MM.1S (cell line): ENCODE measurements around the gene UGGT2.

ENCODE experiments used
- DNase-seq: peaks from one replicate; pipeline ENCODE4 v3.0.0-alpha.2; 2015
- H2AFZ ChIP-seq: fragments of 300-600 bp; sonication (generic); 2 replicates; pipeline ENCODE4 v1.6.0; 2016; ENCODE audit warnings: antibody characterized with exemption, low read length
- H3F3A ChIP-seq: fragments of 300-600 bp; sonication (generic); 2 replicates; pipeline ENCODE4 v1.6.1; 2016; ENCODE audit warnings: mild to moderate bottlenecking, antibody characterized with exemption, low read length, moderate library complexity, mixed read lengths; ENCODE audit not compliant: insufficient read depth
- H3K27ac ChIP-seq: fragments of 300-600 bp; sonication (generic); 2 replicates; pipeline ENCODE4 v1.5.1; 2016; ENCODE audit warnings: mild to moderate bottlenecking, low read length
- H3K27me3 ChIP-seq: fragments of 300-600 bp; sonication (generic); replicated peaks from 2 replicates; pipeline ENCODE4 v1.6.0; 2016; ENCODE audit warnings: low read length; ENCODE audit not compliant: insufficient read depth
- H3K36me3 ChIP-seq: fragments of 300-600 bp; sonication (generic); replicated peaks from 2 replicates; pipeline ENCODE4 v1.6.1; 2016; ENCODE audit warnings: mild to moderate bottlenecking, low read length, mixed read lengths; ENCODE audit not compliant: insufficient read depth
- H3K4me1 ChIP-seq: fragments of 300-600 bp; sonication (generic); 2 replicates; pipeline ENCODE4 v1.6.1; 2016; ENCODE audit warnings: low read length, mixed read lengths
- H3K4me2 ChIP-seq: fragments of 300-600 bp; sonication (generic); 2 replicates; pipeline ENCODE4 v1.6.0; 2016; ENCODE audit warnings: low read depth, low read length
- H3K4me3 ChIP-seq: fragments of 300-600 bp; sonication (generic); 2 replicates; pipeline ENCODE4 v1.5.1; 2016; ENCODE audit warnings: low read length, mixed read lengths
- H3K79me2 ChIP-seq: fragments of 300-600 bp; sonication (generic); 2 replicates; pipeline ENCODE4 v1.6.1; 2016; ENCODE audit warnings: mixed run types, low read length, mixed read lengths
- H3K9ac ChIP-seq: fragments of 300-600 bp; sonication (generic); 2 replicates; pipeline ENCODE4 v1.6.1; 2016; ENCODE audit warnings: low read length, mixed read lengths
- H3K9me2 ChIP-seq: fragments of 300-600 bp; sonication (generic); replicated peaks from 2 replicates; pipeline ENCODE4 v1.6.1; 2016; ENCODE audit warnings: mild to moderate bottlenecking, low read length, mixed read lengths; ENCODE audit not compliant: insufficient read depth
- H3K9me3 ChIP-seq: fragments of 300-600 bp; sonication (generic); replicated peaks from 2 replicates; pipeline ENCODE4 v1.6.1; 2016; ENCODE audit warnings: mild to moderate bottlenecking, low read length, mixed read lengths; ENCODE audit not compliant: insufficient read depth
- H4K20me1 ChIP-seq: fragments of 300-600 bp; sonication (generic); 2 replicates; pipeline ENCODE4 v1.6.1; 2016; ENCODE audit warnings: mild to moderate bottlenecking, low read length, moderate library complexity, mixed read lengths; ENCODE audit not compliant: insufficient read depth
- EZH2 ChIP-seq: fragments of 300-600 bp; sonication (generic); optimal IDR thresholded peaks from 2 replicates; pipeline ENCODE3; 2017; ENCODE audit warnings: low read depth, mild to moderate bottlenecking, antibody characterized with exemption, low read length, mixed read lengths
- EZH2phosphoT487 ChIP-seq: fragments of 300-600 bp; sonication (generic); IDR thresholded peaks from 2 replicates; pipeline ENCODE4 v1.6.1; 2018; ENCODE audit warnings: antibody characterized with exemption, low read length
- TF ChIP-seq, protein P1 (sequence below): fragments of 300-600 bp; sonication (generic); IDR thresholded peaks from 2 replicates; pipeline ENCODE4 v1.5.1; 2016; ENCODE audit warnings: antibody characterized with exemption, low read length, mixed read lengths

Gene UGGT2

GRCh38 chr13:95970878-95971277 is 82.3 kb downstream of the UGGT2 start:
- Histone ChIP-seq H3K36me3 (no peaks in the 10 kb centered on the region), H3K4me1 (no peaks in the 10 kb centered on the region), H3K4me2 (no peak overlapping the region), H3K9me2 (no peaks in the 10 kb centered on the region), H3K9ac (no peak overlapping the region), H3K4me3 (no peak overlapping the region), H3K27ac (no peak overlapping the region), H3K79me2 (no peaks in the 10 kb centered on the region), H3K27me3 (no peaks in the 10 kb centered on the region), H3K9me3 (no peaks in the 10 kb centered on the region), H2AFZ (no peak overlapping the region), H4K20me1 (no peaks in the 10 kb centered on the region), H3F3A (no peaks in the 10 kb centered on the region)
- no peak for DNase-seq
- TF ChIP-seq EZH2phosphoT487 (no peak), EZH2 (no peak)
- TF ChIP-seq, protein P1, sequence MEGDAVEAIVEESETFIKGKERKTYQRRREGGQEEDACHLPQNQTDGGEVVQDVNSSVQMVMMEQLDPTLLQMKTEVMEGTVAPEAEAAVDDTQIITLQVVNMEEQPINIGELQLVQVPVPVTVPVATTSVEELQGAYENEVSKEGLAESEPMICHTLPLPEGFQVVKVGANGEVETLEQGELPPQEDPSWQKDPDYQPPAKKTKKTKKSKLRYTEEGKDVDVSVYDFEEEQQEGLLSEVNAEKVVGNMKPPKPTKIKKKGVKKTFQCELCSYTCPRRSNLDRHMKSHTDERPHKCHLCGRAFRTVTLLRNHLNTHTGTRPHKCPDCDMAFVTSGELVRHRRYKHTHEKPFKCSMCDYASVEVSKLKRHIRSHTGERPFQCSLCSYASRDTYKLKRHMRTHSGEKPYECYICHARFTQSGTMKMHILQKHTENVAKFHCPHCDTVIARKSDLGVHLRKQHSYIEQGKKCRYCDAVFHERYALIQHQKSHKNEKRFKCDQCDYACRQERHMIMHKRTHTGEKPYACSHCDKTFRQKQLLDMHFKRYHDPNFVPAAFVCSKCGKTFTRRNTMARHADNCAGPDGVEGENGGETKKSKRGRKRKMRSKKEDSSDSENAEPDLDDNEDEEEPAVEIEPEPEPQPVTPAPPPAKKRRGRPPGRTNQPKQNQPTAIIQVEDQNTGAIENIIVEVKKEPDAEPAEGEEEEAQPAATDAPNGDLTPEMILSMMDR: no peak

DNA sequence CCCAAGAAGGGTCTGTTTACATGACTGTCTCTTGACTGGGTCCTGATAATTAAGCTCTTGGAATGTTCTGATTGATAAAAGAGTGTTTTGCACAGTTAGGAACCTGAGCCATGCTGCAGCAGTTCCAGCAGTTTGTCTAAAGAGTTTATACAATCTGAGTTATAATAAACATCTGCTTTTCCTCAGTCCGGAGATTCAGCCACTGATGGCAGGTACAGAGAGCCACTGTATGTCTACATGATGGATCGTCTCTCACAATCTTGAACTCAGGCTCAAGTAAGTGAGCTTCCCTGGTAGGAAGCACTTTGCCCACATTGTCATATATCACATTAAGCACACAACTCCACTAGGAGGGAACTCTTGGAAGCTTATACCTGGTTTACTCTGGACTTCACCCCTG is 84.3 kb downstream of the UGGT2 start:
- DNase-seq: no peak
- H3K4me2 ChIP-seq: no peak overlapping the region
- H3K27me3 ChIP-seq: no peaks in the 10 kb centered on the region
- no peak overlapping the region for H3K9ac ChIP-seq
- no peaks in the 10 kb centered on the region for H3F3A ChIP-seq
- no peak overlapping the region for H2AFZ ChIP-seq
- H3K4me1 ChIP-seq: no peaks in the 10 kb centered on the region
- H3K79me2 ChIP-seq: no peaks in the 10 kb centered on the region
- TF ChIP-seq EZH2: no peak
- TF ChIP-seq EZH2phosphoT487: no peak
- TF ChIP-seq, protein P1: no peak
- no peak overlapping the region for H3K27ac ChIP-seq
- no peaks in the 10 kb centered on the region for H4K20me1 ChIP-seq
- no peaks in the 10 kb centered on the region for H3K9me3 ChIP-seq
- H3K9me2 ChIP-seq: no peaks in the 10 kb centered on the region
- H3K4me3 ChIP-seq: no peak overlapping the region
- no peaks in the 10 kb centered on the region for H3K36me3 ChIP-seq

DNA sequence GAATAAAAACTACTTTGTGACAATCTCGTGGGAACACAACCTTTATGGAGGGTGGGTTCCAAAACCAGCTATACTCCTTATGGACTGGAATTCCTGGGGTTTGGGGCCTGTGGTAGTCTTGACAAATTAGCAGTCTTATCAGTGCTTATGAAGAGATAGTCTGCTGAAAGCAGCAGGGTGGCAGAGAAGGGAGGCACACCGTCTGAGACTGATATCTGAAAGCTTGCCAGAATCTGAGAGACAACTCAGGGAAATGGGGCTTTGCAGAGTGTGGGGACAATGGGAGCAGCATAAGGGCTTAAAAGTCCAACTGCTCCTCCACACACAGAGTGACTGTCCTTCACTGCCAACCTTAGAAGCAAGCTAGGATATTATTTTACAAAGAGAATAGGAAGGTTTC is 95.9 kb downstream of the UGGT2 start:
- H3K4me2 ChIP-seq: no peak overlapping the region
- TF ChIP-seq, protein P1: no peak
- TF ChIP-seq EZH2phosphoT487 (no peak), EZH2 (no peak)
- no peaks in the 10 kb centered on the region for H4K20me1 ChIP-seq
- H3K4me1 ChIP-seq: peaks cover 8% of the 10 kb centered on the region; the same call in 1 of the 2 replicates
- H3K4me3 ChIP-seq: no peak overlapping the region
- no peaks in the 10 kb centered on the region for H3K27me3 ChIP-seq
- no peaks in the 10 kb centered on the region for H3F3A ChIP-seq
- no peak overlapping the region for H2AFZ ChIP-seq
- no peaks in the 10 kb centered on the region for H3K79me2 ChIP-seq
- H3K27ac ChIP-seq: no peak overlapping the region
- H3K9ac ChIP-seq: no peak overlapping the region
- no peaks in the 10 kb centered on the region for H3K36me3 ChIP-seq
- DNase-seq: no peak
- no peaks in the 10 kb centered on the region for H3K9me3 ChIP-seq
- no peaks in the 10 kb centered on the region for H3K9me2 ChIP-seq
